Stimulated activated CD4-positive, alpha-beta T cell treated with anti-CD3 and anti-CD28 coated beads, Interleukin-1b, Interleukin-23, amount 100 ng/mL, for 48 hours (primary cell): ENCODE data around the gene AGT.

Source experiments
- DNase-seq: peaks from one replicate; pipeline ENCODE4 v3.0.0-alpha.2; 2020

The AGT gene

DNA sequence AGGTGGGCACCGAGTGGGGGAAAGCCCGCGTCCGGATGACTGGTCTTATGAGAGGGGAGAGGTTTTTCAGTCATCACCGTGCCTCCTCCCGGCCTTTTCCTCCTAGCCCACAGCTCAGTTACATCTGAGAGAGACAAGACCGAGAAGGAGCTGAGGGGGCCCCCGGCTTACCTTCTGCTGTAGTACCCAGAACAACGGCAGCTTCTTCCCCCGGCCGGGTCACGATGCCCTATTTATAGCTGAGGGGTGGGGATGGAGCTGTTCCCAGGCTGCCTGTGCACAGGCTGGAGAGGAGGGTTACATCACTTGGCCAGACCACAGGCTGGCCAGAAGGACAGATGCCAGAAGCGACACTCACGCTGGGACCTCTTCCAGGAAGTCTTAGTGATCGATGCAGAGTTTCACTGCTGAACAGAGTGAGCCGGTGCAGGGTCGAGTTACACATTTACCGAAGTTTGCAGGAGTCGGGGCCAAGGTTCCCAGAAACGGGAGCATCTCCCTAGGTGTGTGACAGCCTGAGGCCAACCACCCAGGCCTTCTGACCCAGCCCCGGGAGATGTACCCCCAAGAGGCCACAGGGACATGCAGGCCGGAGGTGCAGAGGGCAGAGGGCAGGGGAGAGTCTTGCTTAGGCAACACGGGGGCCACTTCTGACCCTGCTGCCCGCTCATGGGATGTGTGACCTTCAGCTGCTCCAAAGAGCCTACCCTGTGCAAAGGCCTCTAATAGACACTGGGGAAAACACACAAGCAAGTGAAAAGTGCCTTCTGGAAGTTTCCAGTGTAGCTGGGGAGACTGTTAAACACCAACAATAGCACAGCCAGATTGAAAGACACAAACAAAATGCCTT lies at the start of gene AGT:
AGT (minus strand) TSS at position 208 of the 850 bp plus-strand sequence. CDS start 3,299 bp downstream, outside the sequence.
- no peak for DNase-seq

DNA sequence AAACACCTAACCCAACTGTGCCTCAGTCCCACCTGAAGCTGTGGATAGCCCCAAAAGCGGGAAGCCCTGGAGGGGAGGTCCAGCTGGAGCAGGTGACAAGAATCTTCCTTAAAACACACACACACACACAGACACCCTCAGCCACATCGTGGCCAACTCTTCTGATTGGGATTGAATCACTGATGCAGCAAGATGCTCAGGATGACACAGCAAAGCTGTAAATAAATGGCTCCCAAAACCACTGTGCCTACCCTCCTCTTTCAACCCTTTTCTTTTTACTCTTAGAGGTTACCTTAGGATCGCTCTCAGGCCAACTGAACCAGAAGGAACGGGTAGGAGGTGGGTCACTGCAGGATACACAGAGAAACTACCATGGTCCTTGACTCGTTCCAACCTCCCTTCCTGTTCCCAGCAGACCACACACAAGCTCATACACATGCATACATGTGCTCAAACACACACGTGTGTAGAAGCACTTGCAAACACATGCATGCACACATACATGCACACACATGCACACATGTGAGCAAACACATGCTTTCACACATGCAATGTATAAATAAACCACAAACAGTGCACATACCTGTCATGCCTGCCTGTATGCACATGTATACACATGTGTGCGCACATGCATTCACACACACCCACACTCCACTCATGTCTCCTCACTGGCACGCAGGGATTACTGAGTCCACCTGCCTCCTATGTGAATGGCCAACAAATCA lies 47.7 kb upstream of the AGT start:
- no peak for DNase-seq

DNA sequence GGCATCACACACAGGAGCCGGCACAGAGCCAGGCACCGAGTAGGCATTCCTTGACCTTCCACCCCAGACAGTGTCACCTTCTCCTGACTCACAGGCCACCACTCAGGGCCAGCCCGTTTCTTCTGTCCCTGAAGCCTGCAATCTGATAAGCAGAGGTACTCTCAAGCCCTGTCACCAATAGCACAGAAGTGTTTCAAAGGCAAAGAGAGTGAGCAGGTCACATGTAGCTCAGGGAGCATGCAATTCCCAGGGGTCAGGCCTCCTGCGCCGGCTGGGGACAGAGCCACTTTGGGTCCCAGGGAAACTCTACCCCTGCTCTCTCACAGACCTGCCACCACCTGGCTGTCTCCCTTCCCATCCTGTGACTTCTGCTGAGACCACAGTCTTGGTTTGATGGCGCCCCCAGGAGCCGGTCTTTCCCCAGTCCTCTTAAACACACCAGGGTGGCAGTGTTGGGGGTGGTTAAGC lies 46.5 kb upstream of the AGT start:
- DNase-seq: no peak

DNA sequence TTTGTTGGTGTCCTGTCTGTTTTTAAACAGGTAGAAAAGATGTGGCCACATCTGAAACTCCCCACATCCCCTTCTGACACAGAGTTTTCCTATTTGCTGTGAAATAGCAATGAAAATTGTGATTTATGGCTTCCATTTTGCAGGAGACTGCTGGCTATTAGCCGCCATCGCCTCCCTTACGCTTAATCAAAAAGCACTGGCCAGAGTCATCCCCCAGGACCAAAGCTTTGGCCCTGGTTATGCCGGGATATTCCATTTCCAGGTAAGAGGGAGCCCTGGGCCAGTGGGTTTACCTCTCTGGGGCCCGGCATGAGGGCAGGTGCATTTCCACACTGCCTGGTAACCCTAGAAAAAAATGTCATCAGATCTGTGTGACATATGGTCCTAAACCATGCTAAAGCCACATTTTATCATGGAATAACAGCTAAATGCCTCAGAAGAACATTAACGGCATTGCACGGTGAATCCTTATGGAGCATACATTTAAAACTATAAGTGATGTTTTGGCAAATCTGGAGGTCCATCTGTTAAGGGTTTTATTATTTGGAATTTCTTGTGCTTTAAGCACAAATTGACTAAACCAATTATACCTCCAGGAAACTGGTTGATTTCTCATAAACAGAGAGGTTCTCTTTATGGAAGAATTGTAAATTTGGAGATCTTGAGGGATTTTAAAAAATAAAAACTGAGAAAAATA lies 45.6 kb upstream of the AGT start:
- no peak for DNase-seq

- no peak for DNase-seq
Observed at GRCh38 chr1:230758709-230759368, 44.9 kb upstream of the AGT start.

- DNase-seq: no peak
Observed at GRCh38 chr1:230757856-230758708, 44.2 kb upstream of the AGT start.

GRCh38 chr1:230754796-230755195 lies 40.9 kb upstream of the AGT start:
- DNase-seq: no peak

DNA sequence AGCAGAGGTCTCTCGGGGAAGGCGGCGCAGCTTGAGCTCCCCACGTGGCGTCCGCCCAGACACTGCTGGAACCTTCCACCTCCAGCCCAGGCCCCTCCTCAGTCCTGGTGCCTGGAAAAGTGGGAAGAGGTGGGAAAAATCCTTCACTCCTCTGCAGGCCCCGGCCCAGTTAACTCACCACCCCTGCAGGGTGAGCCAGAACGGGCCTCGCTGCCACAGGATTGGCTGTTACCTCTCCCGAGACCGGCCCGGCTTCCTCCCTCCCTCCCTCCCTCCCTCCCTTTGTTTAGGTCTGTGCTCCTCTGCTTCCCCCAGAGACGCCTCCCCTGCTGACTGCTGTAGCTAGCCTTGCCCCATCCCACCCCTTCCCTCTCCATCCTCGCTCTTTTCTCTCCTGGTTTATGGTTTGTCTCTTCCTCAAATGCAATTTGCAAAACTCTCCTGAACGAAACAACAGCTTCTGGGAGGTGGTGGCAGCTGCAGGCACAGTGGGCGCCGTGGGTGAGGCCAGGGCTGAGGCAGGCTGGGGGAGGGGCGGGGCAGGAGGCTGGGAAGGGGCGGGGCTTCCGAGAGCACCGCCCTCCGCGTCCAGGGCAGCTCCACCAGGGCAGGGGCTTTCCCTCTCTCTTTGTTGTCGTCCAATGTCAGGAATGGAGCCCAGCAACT lies 39.8 kb upstream of the AGT start:
- DNase-seq: peak; percentile 10

DNA sequence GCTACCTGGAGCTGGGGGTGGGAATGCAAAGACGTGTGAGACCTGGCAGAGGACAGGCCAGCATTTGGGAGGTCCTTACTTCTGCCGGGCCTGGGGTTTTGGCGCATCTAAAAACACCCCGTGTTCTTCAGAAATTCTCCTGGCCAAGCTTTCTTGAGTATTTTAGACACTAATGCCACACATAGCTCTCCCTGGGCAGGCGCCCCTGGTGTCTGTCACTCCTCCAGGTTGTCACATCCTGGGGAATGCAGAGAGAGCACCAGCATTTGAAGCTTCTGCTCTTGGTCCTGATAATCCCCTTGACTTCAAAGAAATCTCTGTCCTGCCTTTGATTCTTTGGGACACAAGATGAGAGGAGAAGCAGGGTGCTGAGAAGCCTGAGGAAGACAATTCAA lies 39.3 kb upstream of the AGT start:
- no peak for DNase-seq

- no peak for DNase-seq
Observed at GRCh38 chr1:230752407-230752806, 38.5 kb upstream of the AGT start.

DNA sequence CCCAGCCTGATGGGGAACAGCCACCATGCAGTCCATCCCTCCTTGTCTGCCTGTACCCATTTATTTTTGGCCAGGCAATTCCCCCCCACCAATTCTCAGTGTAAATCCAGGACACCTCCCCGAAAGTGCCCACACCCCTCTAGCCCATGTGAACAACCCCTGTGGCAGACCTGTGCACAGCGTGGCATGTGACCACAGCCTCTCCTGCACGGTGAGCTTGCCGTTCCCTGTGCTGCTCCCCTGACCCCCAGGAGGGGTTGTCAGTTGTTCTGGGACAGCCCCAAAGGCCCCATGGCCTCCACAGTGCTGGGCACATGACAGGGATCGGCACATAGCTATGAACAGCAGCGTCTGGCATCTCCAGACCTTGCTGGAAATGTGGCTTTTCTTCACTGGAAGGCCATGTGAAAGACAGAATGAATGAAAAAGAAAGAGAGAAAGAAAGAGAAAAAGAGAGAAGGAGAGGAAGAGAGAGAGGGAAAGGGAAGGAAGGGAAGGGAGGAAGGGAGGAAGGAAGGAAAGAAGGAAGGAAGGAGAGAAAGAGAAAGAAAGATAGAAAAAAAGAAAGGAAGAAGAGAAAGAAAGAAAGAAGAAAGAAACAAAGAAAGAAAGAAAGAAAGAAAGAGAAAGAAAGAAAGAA lies 37.2 kb upstream of the AGT start:
- DNase-seq: no peak

- no peak for DNase-seq
Observed at GRCh38 chr1:230750576-230750975, 36.7 kb upstream of the AGT start.

GRCh38 chr1:230749635-230750034 lies 35.7 kb upstream of the AGT start:
- no peak for DNase-seq

- DNase-seq: no peak
Observed at GRCh38 chr1:230749150-230749549, 35.2 kb upstream of the AGT start.

GRCh38 chr1:230747890-230748800 lies 34.2 kb upstream of the AGT start:
- DNase-seq: no peak

- no peak for DNase-seq
Observed at GRCh38 chr1:230747127-230747730, 33.3 kb upstream of the AGT start, which contains the start of gene CAPN9. Gene CAPN9 (plus strand): TSS chr1:230747388. CDS start chr1:230747497, 109 bp downstream.

- DNase-seq: no peak
Observed at GRCh38 chr1:230746617-230747016, 32.7 kb upstream of the AGT start.

DNA sequence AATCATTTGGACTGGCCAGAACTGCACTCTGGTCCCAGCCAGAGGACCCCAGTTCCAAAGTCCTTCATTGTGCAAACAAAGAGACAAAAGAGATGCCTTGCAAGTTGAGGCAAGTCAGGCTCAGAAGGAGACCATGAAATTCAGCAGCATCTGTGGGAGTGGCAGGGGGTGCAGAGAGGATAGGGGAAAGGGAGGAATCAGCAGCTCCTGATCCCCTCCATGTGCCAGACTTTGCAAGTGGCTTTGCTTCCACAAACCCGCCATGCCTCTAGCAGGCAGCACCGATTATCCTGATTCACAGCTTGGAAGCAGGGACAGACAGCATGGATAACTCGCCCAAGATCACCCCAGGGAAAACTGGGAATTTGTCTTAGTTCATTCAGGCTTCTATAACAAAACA lies 31.1 kb upstream of the AGT start:
- no peak for DNase-seq

GRCh38 chr1:230744382-230744781 lies 30.5 kb upstream of the AGT start:
- no peak for DNase-seq
